ENCODE results near the gene PTCH2. TPM values are rescaled to one million over a fixed set of nuclear protein-coding genes. Genes with fewer than 3 reads are reported as not detected.

Gene PTCH2
- total and polyA plus RNA-seq, 2 of the 13 experiments (the other 11 are each of a cell fraction or from before 2014, with no cell fraction given) = 0.60 to 1.5 TPM

DNA sequence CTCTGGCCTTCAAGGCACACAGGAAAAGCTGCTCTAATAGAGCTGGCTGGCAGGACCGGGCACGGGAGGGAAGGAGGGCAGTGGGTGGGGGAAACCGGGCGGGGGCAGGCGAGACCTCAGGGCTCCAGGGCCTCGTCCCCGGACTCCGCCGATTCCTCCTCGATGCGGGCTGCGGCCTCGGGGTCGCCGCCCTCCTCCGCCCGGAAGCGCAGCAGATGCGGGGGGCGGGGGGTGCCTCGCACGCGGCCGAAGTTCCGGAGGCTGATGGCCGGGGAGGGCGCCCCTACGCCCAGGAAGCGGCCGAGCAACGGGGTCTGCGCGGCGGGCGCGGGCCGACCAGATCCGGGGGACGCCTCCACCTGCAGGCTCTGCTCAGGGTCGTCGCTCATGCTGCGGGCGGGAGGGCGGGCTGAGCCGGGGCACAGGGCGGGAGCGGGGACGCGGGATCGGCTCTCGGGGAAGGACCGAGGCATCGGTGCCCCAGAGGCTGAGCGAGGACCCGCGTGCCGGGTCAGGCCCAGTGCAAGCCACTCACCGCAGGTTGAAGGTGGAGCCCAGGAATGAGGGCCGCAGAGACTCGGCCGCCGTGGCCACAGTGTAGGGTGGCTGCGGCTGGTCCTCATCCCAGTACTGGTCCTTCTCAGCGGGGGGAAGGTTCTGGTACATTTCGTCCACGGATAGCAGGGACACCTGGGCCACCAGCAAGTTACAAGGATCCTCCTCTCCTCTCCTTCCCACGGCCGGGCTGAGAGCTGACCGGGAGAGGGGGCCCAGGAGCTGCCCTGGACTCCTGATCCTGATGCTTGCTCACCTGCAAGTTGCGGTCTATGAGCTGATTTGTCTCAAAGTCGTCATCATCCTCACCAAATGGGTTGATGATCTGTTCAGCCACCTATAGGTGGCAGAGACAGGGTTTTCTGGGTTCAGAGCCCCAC is 58.7 kb downstream of the PTCH2 start (continued):
- no peak for TF ChIP-seq ZHX2 (IDR thresholded peaks at IDR 0.05; ENCODE audit: low read depth)
- no peak for TF ChIP-seq ZHX2 (CRISPR knock-in tag; IDR thresholded peaks at IDR 0.05; ENCODE audit: borderline replicate concordance)
- TF ChIP-seq, protein P1, sequence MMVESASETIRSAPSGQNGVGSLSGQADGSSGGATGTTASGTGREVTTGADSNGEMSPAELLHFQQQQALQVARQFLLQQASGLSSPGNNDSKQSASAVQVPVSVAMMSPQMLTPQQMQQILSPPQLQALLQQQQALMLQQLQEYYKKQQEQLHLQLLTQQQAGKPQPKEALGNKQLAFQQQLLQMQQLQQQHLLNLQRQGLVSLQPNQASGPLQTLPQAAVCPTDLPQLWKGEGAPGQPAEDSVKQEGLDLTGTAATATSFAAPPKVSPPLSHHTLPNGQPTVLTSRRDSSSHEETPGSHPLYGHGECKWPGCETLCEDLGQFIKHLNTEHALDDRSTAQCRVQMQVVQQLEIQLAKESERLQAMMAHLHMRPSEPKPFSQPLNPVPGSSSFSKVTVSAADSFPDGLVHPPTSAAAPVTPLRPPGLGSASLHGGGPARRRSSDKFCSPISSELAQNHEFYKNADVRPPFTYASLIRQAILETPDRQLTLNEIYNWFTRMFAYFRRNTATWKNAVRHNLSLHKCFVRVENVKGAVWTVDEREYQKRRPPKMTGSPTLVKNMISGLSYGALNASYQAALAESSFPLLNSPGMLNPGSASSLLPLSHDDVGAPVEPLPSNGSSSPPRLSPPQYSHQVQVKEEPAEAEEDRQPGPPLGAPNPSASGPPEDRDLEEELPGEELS (CRISPR knock-in tag; IDR thresholded peaks at IDR 0.05) = no peak
- TF ChIP-seq ZNF629 (CRISPR knock-in tag; conservative IDR thresholded peaks at IDR 0.05) = no peak
- TF ChIP-seq THYN1 (CRISPR knock-in tag; IDR thresholded peaks at IDR 0.05; ENCODE audit: borderline replicate concordance, low read depth) = no peak
- TF ChIP-seq MNT (IDR thresholded peaks at IDR 0.05) = no peak
- TF ChIP-seq, protein P2, sequence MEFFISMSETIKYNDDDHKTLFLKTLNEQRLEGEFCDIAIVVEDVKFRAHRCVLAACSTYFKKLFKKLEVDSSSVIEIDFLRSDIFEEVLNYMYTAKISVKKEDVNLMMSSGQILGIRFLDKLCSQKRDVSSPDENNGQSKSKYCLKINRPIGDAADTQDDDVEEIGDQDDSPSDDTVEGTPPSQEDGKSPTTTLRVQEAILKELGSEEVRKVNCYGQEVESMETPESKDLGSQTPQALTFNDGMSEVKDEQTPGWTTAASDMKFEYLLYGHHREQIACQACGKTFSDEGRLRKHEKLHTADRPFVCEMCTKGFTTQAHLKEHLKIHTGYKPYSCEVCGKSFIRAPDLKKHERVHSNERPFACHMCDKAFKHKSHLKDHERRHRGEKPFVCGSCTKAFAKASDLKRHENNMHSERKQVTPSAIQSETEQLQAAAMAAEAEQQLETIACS (CRISPR knock-in tag; IDR thresholded peaks at IDR 0.05) = 0 out of 2 replicates have a peak, but pooled peaks have one; percentile 22
- peak; percentile 17; the same call in 1 of the 2 replicates for TF ChIP-seq RXRA (CRISPR knock-in tag; IDR thresholded peaks at IDR 0.05)
- no peak for TF ChIP-seq SETDB1 (CRISPR knock-in tag; IDR thresholded peaks at IDR 0.05; ENCODE audit: borderline replicate concordance)
- no peak for TF ChIP-seq PTBP1 (IDR thresholded peaks at IDR 0.05; ENCODE audit: low read depth, low read length, poor library complexity, severe bottlenecking)
- TF ChIP-seq POLR2G (IDR thresholded peaks at IDR 0.05; ENCODE audit: low read depth, low read length) = peak; percentile 72
- TF ChIP-seq ELF3 (CRISPR knock-in tag; IDR thresholded peaks at IDR 0.05) = peak; percentile 60; the same call in 1 of the 2 replicates
- TF ChIP-seq SPEN (CRISPR knock-in tag; IDR thresholded peaks at IDR 0.05; ENCODE audit: low read depth) = 0 out of 2 replicates have a peak, but pooled peaks have one; percentile 67
- TF ChIP-seq ZNF180 (CRISPR knock-in tag; IDR thresholded peaks at IDR 0.05; ENCODE audit: borderline replicate concordance, low read depth) = no peak
- TF ChIP-seq KAT2B (IDR thresholded peaks at IDR 0.05; ENCODE audit: borderline replicate concordance, low read depth, low read length) = no peak

Measured in HepG2 (cell line).